Activated gamma-delta T cell treated with anti-CD3 and anti-CD28 coated beads, Interleukin-2, amount 50 U/mL, for 16 hours (primary cell): ENCODE results near the gene ZNF839.
A peak's percentile ranks its signal among the peaks of the same experiment; 100 is the strongest.
"Not testable (repeated sequence)": the region's sequence is repeated elsewhere in the genome, so short reads cannot be mapped to it uniquely, and the experiment has no call there.

Source experiments
- DNase-seq: peaks from one replicate; pipeline ENCODE4 v3.0.0-alpha.2; 2020; ENCODE audit warnings: low read depth

The ZNF839 gene

DNA sequence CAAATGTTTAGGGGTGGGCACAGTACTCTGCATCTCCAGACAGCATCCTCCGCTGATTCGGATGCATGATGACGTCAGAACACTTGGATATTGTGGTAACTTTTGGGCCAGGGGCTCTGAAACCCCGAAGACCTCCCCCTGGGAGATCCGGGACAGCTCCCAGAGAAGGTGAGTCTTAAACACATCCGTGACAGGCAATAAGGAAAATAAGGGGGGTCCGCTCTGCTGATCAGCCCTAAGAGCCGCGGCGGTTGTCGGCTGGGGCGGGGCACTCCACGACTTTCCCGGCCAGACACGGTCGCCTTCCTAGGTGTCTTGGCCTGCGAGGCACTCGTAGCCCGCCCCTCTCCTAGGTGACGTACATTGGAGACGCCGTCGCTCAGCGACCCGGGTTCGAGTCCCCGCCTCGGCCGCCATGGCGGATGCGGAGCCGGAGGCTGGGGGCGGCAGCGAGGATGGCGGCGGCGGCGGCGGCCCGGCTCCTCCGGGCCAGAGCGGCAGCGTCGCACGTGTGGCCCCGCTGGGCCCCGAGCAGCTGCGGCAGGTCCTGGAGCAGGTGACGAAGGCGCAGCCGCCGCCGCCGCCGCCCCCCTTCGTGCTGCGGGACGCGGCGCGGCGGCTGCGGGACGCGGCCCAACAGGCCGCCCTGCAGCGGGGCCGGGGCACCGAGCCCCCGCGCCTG is at the start of gene ZNF839:
Gene ZNF839 (plus strand): TSS at position 396 of the 682 bp plus-strand sequence. CDS start 20 bp downstream, at position 416.
- DNase-seq, result peak; percentile 89

DNA sequence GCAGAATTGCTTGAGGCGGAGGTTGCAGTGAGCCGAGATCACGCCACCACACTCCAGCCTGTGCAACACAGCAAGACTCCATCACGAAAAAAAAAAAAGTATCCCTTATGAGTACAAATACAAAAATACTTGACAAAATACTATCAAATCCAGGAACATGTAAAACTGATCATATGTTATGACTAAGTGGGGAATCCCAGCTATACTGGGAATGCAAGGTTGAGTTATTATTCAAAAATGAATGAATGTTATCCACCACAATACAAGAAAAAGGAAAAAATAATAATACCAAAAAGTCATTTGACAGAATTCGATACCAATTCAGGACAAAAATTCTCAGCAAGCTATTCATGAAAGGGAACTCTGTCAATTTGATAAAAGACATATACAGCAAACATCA is 47.2 kb upstream of the ZNF839 start:
- DNase-seq, result no peak

DNA sequence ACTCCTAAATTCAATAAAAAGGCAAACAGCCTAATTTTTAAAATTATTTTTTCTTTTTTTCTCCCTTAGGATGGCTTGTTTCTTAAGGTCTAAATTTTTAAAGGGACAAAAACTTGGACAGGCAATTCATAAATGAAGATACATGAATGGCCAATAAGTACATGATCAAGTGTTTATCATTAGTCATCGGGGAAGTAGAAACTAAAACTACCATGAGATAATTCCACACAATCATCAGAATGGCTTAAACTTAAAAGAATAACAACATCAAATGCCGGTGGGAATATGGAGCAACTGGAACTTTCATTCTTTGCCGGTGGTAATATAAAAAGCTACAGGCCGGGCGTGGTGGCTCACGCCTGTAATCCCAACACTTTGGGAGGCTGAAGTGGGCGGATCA is 43.7 kb upstream of the ZNF839 start:
- DNase-seq, result no peak

DNA sequence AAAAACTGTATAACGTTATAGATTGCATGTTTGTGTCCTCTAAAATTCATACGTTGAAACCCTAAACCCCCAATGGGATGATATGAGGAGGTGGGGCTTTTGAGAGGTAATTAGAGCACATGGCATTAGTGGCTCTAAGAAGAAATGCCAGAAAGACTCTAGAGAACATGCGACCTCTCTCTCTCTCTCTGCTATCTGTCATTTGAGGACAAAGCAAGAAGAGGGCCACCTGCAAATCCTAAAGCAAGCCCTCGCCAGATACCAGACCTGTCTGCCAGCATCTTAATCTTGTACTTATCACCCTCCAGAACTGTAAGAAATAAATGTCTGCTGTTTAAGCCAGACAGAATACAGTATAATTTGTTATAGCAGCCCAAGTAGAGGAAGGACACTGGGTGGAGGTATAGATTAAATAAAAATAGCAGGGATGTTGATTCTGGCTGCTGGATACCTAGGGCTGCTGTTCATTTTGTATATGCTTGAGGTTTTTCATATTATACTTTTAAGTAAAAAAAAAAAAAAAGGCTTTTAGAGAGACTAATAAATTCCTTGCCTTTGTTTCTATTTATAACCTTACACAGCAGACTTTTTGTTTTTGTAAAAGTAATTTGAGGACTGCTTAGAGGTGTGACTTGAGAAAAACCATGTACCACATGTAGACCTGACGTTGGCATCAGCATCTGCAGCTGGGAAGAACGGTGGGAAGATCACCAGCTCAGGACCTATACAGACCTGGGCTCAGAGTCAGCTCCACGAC is 41.5 kb upstream of the ZNF839 start:
- DNase-seq, result no peak

DNA sequence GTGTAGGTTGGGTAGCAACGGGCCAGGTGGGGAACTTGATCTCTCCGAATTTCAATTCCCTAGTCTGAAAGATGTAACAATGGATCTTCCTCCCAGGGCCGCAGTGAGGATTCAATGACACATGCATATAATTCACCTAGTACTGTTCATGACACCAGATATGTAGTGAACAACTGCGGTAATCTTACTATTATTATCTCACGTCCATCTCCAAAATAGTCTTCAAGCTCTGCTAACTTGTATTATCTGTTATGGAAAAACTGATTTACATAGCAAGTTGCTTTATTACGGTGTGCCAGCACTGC is 41.0 kb upstream of the ZNF839 start:
- no peak for DNase-seq

DNA sequence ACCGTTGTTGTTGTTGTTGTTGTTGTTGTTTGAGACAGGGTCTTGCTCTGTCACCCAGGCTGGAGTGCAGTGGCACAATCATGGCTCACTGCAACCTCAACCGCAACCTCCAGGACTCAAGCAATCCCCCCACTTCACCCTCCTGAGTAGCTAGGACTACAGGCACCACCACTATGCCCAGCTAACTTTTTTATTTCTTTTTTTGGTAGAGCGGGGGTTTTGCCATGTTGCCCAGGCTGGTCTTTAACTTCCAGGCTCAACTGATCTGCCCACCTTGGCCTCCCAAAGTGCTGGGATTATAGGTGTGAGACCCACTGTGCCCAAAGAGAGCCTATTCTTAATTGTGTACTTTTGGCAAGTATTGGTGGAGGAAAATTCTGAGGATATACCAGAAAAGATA is 40.3 kb upstream of the ZNF839 start:
- no peak for DNase-seq

DNA sequence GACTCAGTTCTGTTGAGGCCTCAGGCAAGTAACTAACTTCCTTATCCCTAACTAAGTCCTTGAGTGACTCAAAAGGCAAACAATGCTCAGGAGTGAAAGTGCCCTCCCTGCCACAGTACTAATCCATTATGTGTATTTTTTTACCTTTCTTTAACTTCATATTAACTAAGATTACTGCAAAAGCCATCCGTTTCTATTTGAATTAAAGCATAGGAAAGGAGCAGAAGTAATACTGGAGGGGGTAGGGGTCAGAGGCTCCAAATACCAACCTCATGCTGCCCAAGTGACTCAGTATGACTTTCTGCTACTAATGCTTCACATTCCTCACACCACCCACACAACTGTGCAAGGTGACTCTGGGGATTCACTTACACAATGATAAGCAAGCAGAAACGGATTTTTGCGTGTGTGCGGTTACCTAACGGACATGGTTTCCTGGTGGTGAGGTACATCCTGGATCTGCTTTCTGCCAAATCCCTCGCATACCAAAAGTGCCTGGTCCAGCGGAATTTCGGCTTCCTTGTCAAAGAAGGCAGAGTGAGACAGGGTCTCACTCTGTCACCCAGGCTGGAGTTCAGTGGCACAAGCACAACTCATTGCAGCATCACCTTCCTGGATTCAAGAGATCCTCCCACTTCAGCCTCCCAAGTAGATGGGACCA is 39.7 kb upstream of the ZNF839 start:
- DNase-seq, result no peak

DNA sequence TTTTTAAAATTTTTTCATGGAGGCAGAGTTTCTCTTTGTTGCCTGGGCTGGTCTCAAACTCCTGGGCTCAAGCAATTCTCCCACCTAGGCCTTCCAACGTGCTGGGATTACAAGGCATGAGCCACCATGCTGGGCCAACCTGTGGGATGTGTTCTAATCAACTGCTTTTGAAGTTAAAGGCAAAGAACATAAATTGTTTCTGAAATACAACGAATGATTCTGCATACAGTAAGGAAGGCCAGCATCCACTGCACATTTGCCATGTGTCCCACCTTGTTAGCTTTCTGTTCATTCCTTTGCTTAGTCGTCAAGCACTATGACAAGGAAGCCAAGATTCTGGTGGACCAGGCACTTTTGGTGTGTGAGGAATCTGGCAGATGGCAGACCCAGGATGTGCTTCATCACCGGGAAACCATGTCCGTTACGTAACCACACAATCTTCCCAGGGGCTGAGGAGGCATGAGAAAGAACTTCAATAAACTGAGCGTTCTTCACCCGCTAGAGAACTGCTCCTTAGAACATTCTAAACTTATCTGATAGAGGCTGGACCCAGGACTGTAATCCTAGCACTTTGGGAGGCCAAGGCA is 39.1 kb upstream of the ZNF839 start:
- no peak for DNase-seq

DNA sequence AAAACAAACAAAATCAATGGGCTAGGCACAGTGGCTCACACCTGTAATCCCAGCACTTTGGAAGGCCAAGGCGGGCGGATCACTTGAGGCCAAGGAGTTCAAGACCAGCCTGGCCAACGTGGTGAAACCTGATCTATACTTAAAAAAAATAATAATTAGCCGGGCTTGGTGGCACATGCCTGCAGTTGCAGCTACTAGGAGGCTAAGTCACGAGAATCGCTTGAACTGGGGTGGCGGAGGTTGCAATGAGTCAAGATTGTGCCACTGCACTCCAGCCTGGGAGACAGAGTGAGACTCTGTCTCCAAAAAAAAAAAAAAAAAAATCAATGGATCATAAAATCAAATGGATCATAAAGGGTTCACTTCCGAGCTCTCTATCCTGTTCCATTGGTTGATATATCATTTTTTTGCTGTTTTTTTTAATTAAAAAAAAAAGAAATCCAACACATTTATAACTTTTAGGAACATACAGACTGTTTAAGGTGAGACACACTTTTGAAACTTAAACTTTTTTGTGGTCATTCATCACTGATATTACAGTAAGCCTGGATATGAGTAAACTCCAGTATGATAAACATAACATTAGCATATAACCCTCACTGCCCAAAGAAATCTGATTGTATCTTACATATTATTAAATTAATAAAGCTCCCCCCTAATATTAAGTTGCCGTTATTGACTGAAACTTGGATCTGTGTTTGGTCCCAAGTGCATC is 36.6 kb upstream of the ZNF839 start:
- no peak for DNase-seq

DNA sequence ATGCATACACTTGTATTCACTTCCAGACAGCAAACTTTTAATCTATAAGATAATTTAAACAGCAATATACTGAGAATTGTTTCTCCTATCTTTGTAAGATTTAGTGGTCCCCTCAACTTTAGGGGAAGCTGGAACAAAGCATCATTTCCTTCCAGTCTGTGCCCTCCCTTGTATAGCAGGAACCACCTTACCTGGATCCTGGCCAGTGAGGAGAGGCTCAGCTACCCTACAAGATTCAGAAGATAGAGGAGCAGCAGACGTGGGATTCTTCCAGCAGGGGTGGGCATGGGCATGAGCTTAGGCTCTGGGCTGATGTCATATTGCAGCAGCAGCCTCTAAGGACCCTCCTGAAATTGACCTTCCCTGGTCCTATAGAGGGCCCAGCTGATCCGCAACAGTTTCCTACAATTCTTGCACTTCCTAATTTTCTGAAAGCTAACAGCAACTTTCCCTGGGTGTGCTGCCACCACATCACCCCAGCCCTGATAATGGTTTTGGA is 35.9 kb upstream of the ZNF839 start:
- no peak for DNase-seq

DNA sequence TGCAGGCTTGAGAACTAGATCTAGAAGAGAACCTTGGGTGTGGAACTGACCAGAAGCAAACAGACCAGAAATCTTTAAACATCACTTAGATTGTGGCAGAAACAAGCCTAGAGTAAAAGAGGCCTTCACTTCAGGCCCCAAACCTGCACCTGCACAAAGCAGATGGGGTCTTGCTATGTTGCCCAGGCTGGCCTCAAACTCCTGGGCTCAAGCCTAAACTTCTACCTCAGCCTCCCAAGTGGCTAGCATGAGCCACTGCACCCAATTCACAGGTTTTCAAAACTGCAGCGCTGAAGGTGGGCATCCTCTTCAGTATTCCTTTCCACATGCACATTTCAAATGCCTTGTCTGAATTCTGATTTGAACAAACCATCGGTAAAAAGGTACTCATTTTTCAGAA is 34.4 kb upstream of the ZNF839 start:
- no peak for DNase-seq

DNA sequence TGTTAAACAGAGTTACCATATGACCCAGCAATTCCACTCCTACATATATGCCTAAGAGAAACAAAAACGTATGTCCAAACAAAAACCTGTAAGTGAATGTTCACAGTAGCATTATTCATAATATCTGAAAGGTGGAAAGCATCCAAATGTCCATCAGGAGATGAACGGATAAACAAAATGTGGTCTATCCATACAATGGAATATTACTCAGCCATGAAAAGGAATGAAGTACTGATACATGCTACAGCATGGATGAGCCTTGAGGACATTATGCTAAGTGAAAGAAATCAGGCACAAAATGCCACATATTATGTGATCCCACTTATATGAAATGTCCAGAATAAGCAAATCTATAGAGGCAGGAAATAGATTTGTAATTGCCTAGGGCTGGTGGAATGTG is 31.4 kb upstream of the ZNF839 start:
- DNase-seq, result no peak

DNA sequence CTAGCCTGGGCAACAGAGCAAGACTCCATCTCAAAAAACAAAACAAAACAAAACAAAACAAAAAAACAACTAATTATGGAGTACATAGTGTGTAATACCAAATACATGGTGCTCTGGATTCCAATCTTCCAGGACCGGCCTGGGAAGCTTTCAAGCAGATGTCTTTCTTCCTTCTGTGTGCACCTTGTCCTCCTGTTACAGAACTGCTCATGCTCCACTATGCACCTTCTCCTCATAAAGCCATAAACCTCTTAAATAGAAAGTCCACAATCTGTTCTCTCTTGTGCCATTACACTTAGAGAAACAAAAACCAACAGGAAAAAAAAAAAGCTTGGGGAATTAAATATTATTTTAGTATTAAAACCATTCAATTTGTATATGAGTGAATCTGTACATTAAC is 27.1 kb upstream of the ZNF839 start:
- no peak for DNase-seq

DNA sequence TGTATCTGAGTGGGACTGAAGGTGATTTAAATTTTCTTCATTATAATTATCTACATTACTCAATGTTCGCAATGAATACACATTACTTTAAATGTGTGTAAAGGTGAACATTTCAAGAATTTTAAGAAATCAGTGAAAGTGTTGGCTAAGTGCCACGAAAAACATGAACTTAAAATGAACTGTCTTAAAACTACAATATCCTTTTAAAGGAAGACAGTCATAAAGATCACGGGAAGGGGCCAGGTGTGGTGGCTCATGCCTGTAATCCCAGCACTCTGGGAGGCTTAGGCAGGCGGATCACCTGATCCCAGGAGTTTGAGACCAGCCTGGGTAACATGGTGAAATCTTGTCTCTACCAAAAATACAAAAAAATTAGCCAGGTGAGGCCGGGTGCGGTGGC is 25.8 kb upstream of the ZNF839 start:
- DNase-seq, result no peak

DNA sequence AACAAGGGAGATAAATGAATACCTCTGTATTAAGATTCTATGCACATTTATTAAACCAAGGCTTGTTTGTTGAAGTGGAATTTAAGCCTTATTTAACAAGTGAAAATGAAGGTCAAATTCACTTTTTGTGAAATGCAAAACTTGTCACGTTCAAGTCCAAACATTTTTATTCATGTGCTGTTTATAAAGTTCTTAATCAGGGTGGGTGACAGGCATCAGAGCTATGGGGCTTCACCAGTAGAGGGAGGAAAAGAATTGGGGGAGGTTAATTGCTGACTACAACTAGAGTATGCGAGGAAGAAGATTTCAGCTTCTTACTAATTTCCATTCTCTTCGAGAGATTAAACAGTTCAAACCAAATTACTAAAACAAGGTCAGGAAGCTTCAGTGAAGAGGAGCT is 24.3 kb upstream of the ZNF839 start:
- no peak for DNase-seq

DNA sequence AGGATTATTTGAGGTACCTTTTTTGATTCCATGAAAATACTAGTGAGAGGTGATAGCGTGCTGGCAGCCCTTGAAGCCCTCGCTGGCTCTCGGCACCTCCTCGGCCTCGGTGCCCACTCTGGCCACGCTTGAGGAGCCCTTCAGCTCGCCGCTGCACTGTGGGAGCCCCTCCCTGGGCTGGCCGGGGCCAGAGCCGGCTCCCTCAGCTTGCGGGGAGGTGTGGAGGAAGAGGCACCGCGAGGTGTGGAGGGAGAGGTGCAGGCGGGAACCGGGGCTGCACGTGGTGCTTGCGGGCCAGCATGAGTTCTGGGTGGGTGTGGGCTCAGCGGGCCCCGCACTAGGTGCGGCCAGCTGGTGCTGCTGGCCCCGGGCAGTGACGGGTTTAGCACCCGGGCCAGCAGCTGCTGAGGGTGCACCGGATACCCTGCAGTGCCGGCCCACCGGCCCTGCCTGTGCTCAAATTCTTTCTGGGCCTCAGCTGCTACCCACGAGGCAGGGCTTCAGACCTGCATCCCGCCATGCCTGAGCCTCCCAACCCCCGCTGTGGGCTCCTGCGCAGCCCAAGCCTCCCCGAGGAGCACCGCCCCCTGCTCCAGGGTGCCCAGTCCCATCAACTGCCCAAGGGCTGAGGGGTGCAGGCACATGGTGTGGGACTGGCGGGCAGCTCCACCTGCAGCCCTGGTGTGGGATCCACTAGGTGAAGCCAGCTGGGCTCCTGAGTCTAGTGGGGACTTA is 21.9 kb upstream of the ZNF839 start:
- no peak for DNase-seq

DNA sequence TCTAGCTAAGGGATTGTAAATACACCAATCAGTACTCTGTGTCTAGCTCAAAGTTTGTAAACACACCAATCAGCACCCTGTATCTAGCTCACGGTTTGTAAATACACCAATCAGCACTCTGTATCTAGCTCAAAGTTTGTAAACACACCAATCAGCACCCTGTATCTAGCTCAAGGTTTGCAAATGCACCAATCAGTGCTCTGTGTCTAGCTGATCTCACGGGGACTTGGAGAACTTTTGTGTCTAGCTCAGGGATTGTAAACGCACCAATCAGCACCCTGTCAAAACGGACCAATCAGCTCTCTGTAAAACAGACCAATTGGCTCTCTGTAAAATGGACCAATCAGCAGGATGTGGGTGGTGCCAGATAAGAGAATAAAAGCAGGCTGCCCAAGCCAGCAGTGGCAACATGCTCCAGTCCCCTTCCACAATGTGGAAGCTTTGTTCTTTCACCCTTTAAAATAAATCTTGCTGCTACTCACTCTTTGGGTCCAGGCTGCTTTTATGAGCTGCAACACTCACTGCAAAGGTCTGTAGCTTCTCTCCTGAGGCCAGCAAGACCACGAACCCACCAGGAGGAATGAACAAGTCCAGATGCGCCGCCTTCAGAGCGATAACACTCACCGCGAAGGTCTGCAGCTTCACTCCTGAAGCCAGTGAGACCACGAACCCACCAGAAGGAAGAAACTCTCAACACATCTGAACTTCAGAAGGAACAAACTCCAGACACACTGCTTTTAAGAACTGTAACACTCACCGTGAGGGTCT is 21.1 kb upstream of the ZNF839 start:
- DNase-seq, result not testable (repeated sequence)

DNA sequence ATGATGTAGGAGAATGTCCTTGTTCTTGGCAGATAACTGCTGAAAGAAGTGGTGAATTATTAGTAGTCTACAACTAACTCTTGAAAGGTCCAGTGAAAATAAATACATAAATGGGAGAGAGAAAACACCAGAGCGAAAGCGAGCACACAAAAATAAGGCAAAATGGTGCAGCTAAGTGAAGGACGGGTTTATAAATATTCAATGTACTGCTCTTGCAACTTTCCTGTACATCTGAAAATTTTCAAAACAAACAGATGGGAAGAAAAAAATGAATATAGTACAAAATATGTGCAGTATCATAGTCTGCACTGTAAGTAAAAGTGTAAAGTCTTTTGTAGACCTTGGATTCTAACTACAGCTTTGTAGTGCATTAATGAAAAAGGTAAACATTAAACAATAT is 15.9 kb upstream of the ZNF839 start:
- no peak for DNase-seq

DNA sequence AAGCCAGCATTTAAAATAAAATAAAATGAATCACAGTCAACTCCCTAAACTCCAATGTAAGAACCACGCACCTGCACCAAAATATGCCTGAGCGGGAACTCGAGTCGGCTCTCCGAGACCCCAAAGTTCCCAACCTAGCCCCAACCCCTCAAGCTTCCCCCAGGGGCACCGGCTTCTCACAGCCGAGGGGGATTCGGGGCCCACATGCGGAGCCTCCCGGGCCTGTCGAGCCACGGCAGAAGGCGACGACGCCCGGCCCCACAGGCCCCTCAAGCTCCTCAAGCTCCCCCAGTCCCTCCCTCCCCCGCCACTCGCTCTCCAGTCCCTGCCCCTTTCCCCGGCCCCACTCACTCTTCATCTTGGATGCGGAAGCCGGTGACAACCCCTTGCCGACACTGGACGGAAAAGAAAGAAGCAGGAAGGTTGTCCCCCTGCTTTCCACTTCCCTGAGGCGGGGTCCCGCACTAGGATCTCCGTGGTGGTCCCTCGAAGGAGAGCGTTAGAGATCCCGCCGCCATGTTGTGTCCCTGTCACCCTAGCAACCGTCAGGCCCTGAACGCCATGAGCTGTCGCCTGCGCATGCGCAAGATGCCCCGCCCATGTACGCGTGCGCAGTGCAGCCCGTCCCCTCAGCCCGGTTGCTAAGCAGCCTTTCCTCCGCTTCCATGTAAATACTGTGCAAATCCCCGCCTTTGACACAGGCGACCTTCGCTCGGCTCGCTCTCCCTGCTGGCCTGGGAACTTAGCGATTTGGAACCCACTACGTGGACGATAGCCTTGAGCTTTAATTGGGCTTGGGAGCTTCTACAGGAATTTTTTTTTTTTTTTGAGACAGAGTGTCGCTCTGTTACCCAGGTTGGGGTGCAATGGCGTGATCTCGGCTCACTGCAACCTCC is 14.7 kb upstream of the ZNF839 start, which contains the start of gene MOK:
Gene MOK (minus strand): TSS at position 554 of the 896 bp plus-strand sequence. CDS start 196 bp downstream, at position 358.
- peak; percentile 92 for DNase-seq
